Neural cell (in vitro differentiated cells): ENCODE measurements around the gene AKR1B1. TPM values are rescaled to one million over a fixed set of nuclear protein-coding genes. Genes with fewer than 3 reads are reported as not detected.

Source experiments
- H2AFZ ChIP-seq: fragments of 200-600, 300-800 bp; sonication (generic), shearing (Covaris generic); 2 replicates; pipeline ENCODE4 v1.6.0; 2014; ENCODE audit warnings: low read depth, mild to moderate bottlenecking, antibody characterized with exemption, low read length, moderate library complexity
- H3F3A ChIP-seq: fragments of 200-600 bp; shearing (Covaris generic); 2 replicates; pipeline ENCODE4 v1.6.1; 2016; ENCODE audit warnings: mild to moderate bottlenecking, moderate library complexity, mixed read lengths, antibody characterized with exemption, low read length; ENCODE audit not compliant: insufficient read depth, poor library complexity, severe bottlenecking
- H3K27ac ChIP-seq: fragments of 200-600, 300-800 bp; sonication (generic), shearing (Covaris generic); 2 replicates; pipeline ENCODE4 v1.5.1; 2014; ENCODE audit warnings: mild to moderate bottlenecking, low read length, moderate library complexity
- H3K27me3 ChIP-seq: fragments of 300-800, 200-600 bp; sonication (generic), shearing (Covaris generic); 2 replicates; pipeline ENCODE4 v1.6.0; 2014; ENCODE audit warnings: mild to moderate bottlenecking, low read depth, low read length, moderate library complexity; ENCODE audit not compliant: insufficient read depth
- H3K36me3 ChIP-seq: fragments of 300-800, 200-600 bp; sonication (generic), shearing (Covaris generic); 2 replicates; pipeline ENCODE4 v1.5.1; 2014; ENCODE audit warnings: mild to moderate bottlenecking, antibody characterized with exemption, low read length, moderate library complexity; ENCODE audit not compliant: insufficient read depth
- H3K4me2 ChIP-seq: fragments of 300-800, 200-600 bp; sonication (generic), shearing (Covaris generic); 2 replicates; pipeline ENCODE4 v1.6.0; 2014; ENCODE audit warnings: mild to moderate bottlenecking, low read length
- H3K4me3 ChIP-seq: fragments of 300-800, 200-600 bp; sonication (generic), shearing (Covaris generic); 2 replicates; pipeline ENCODE4 v1.5.1; 2014; ENCODE audit warnings: mild to moderate bottlenecking, low read length, moderate library complexity
- H3K79me2 ChIP-seq: fragments of 200-600 bp; shearing (Covaris generic); replicated peaks from 2 replicates; pipeline ENCODE4 v1.6.0; 2014; ENCODE audit warnings: mild to moderate bottlenecking, low read length, moderate library complexity; ENCODE audit not compliant: insufficient read depth
- H3K9ac ChIP-seq: fragments of 300-800, 200-600 bp; sonication (generic), shearing (Covaris generic); 2 replicates; pipeline ENCODE4 v1.6.1; 2016; ENCODE audit warnings: mild to moderate bottlenecking, low read length, mixed read lengths
- H3K9me2 ChIP-seq: fragments of 200-600 bp; shearing (Covaris generic); 2 replicates; pipeline ENCODE4 v1.6.1; 2016; ENCODE audit warnings: mild to moderate bottlenecking, low read length, mixed read lengths; ENCODE audit not compliant: insufficient read depth
- H3K9me3 ChIP-seq: fragments of 200-600, 300-800 bp; sonication (generic), shearing (Covaris generic); 2 replicates; pipeline ENCODE4 v1.6.1; 2016; ENCODE audit warnings: mild to moderate bottlenecking, mixed run types, low read length, moderate library complexity, mixed read lengths
- H4K20me1 ChIP-seq: fragments of 200-600 bp; shearing (Covaris generic); 2 replicates; pipeline ENCODE4 v1.6.1; 2016; ENCODE audit warnings: mild to moderate bottlenecking, mixed run types; ENCODE audit not compliant: insufficient read depth
- EP300 ChIP-seq: fragments of 450-650 bp; conservative IDR thresholded peaks from 2 replicates; pipeline ENCODE4 v1.6.1; 2014; ENCODE audit warnings: antibody characterized with exemption, mild to moderate bottlenecking, moderate library complexity; ENCODE audit not compliant: poor library complexity, severe bottlenecking
- EZH2 ChIP-seq: fragments of 200-600, 300-800 bp; shearing (Covaris generic), sonication (generic); IDR thresholded peaks from 2 replicates; pipeline ENCODE4 v1.6.1; 2014; ENCODE audit warnings: antibody characterized with exemption, low read length, borderline replicate concordance, mild to moderate bottlenecking; ENCODE audit not compliant: insufficient read depth, poor library complexity, severe bottlenecking
- MXI1 ChIP-seq: fragments of 450-650 bp; conservative IDR thresholded peaks from 2 replicates; pipeline ENCODE4 v1.6.1; 2014; ENCODE audit warnings: antibody characterized with exemption, mild to moderate bottlenecking; ENCODE audit not compliant: poor library complexity, severe bottlenecking
- POLR2AphosphoS5 ChIP-seq: IDR thresholded peaks from 2 replicates; pipeline ENCODE4 v1.6.1; 2012
- RAD21 ChIP-seq: fragments of 450-650 bp; conservative IDR thresholded peaks from 2 replicates; pipeline ENCODE4 v1.6.1; 2014; ENCODE audit warnings: antibody characterized with exemption, mild to moderate bottlenecking, moderate library complexity
- REST ChIP-seq: IDR thresholded peaks from 2 replicates; pipeline ENCODE4 v1.6.1; 2012; ENCODE audit warnings: borderline replicate concordance
- SMC3 ChIP-seq: fragments of 450-650 bp; conservative IDR thresholded peaks from 2 replicates; pipeline ENCODE4 v1.6.1; 2014; ENCODE audit warnings: antibody characterized with exemption, mild to moderate bottlenecking, moderate library complexity; ENCODE audit not compliant: poor library complexity
- TAF1 ChIP-seq: IDR thresholded peaks from 2 replicates; pipeline ENCODE4 v1.6.1; 2012; ENCODE audit warnings: low read depth
- polyA plus RNA-seq: library from polyadenylated mRNA; depleted of rRNA; stranded (reverse); fragments of >200 nt; gene quantifications from 2 replicates; pipeline ENCODE4 v1.2.3, GENCODE V29; 2014
- TF ChIP-seq, protein P1 (sequence below): fragments of 450-650 bp; IDR thresholded peaks from 2 replicates; pipeline ENCODE4 v1.5.1; 2014; ENCODE audit warnings: antibody characterized with exemption, mild to moderate bottlenecking, moderate library complexity; ENCODE audit not compliant: poor library complexity, severe bottlenecking

Gene AKR1B1
- polyA plus RNA-seq, 1 donor from 2014 or later = 202 TPM

- H3K36me3 ChIP-seq = peaks cover under 1% of the 10 kb centered on the region
- H3K27ac ChIP-seq = no peak overlapping the region
- no peak overlapping the region for H3K9ac ChIP-seq
- no peaks in the 10 kb centered on the region for H3K9me2 ChIP-seq
- H3K27me3 ChIP-seq = no peaks in the 10 kb centered on the region
- no peaks in the 10 kb centered on the region for H3K79me2 ChIP-seq
- H2AFZ ChIP-seq = no peak overlapping the region
- H3F3A ChIP-seq = no peaks in the 10 kb centered on the region
- H3K4me2 ChIP-seq = no peak overlapping the region
- H4K20me1 ChIP-seq = no peaks in the 10 kb centered on the region
- no peaks in the 10 kb centered on the region for H3K9me3 ChIP-seq
- no peak overlapping the region for H3K4me3 ChIP-seq
- TF ChIP-seq EP300 (no peak), EZH2 (no peak), TAF1 (no peak), REST (no peak), POLR2AphosphoS5 (no peak), MXI1 (no peak), RAD21 (no peak), SMC3 (no peak)
- TF ChIP-seq, protein P1, sequence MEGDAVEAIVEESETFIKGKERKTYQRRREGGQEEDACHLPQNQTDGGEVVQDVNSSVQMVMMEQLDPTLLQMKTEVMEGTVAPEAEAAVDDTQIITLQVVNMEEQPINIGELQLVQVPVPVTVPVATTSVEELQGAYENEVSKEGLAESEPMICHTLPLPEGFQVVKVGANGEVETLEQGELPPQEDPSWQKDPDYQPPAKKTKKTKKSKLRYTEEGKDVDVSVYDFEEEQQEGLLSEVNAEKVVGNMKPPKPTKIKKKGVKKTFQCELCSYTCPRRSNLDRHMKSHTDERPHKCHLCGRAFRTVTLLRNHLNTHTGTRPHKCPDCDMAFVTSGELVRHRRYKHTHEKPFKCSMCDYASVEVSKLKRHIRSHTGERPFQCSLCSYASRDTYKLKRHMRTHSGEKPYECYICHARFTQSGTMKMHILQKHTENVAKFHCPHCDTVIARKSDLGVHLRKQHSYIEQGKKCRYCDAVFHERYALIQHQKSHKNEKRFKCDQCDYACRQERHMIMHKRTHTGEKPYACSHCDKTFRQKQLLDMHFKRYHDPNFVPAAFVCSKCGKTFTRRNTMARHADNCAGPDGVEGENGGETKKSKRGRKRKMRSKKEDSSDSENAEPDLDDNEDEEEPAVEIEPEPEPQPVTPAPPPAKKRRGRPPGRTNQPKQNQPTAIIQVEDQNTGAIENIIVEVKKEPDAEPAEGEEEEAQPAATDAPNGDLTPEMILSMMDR = no peak
Measured at GRCh38 chr7:134435161-134435920, 23.6 kb downstream of the AKR1B1 start.

- TF ChIP-seq RAD21 (no peak), EZH2 (no peak), REST (no peak), EP300 (no peak), POLR2AphosphoS5 (no peak), MXI1 (no peak)
- TF ChIP-seq, protein P1 = no peak
- no peaks in the 10 kb centered on the region for H3F3A ChIP-seq
- H3K36me3 ChIP-seq = no peaks in the 10 kb centered on the region
- no peaks in the 10 kb centered on the region for H3K9me3 ChIP-seq
- H3K9me2 ChIP-seq = no peaks in the 10 kb centered on the region
- no peak overlapping the region for H2AFZ ChIP-seq
- no peaks in the 10 kb centered on the region for H3K27me3 ChIP-seq
- H3K27ac ChIP-seq = no peak overlapping the region
- no peaks in the 10 kb centered on the region for H4K20me1 ChIP-seq
- H3K4me2 ChIP-seq = no peak overlapping the region
- H3K4me3 ChIP-seq = no peak overlapping the region
- no peaks in the 10 kb centered on the region for H3K79me2 ChIP-seq
- no peak overlapping the region for H3K9ac ChIP-seq
Measured at GRCh38 chr7:134434701-134435100, 24.2 kb downstream of the AKR1B1 start.
